ENCODE measurements around the gene DOK1.

Gene DOK1

DNA sequence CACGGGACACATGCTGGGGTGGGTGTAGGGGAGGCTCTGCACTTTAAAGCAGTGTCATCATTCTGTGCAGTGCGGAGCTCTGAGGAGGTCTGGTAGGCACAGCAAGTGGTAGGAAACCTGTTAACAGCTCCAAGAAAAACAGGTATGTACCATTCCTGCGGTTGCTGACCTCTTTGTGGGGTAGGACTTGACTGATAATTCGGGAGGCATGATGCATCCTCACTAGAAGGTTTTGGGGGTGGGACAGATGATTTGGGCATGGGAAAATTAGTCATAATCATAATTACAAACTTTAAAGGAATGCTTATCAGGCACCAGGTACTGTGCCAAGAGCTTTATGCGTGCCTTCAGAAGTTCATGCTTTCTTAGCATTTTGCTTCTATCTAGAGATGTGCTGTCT lies 9.7 kb downstream of the DOK1 start:
- DNase-seq (ENCODE audit: low read depth) = peak; percentile 38
- TF ChIP-seq CTCF (conservative IDR thresholded peaks at IDR 0.05; ENCODE audit: low read length) = no peak
- H3K4me3 ChIP-seq (ENCODE audit: low read length) = no peak overlapping the region

- no peak overlapping the region for H3K4me3 ChIP-seq (ENCODE audit: low read length)
- DNase-seq (ENCODE audit: low read depth) = no peak
- no peak for TF ChIP-seq CTCF (conservative IDR thresholded peaks at IDR 0.05; ENCODE audit: low read length)
These were observed 11.7 kb downstream of the DOK1 start for GRCh38 chr2:74566076-74566753.

GRCh38 chr2:74566754-74567085 lies 12.2 kb downstream of the DOK1 start:
- peak; percentile 99 for DNase-seq (ENCODE audit: low read depth)
- H3K4me3 ChIP-seq (ENCODE audit: low read length) = no peak overlapping the region

GRCh38 chr2:74567881-74568280 lies 13.4 kb downstream of the DOK1 start:
- DNase-seq (ENCODE audit: low read depth) = peak; percentile 97
- TF ChIP-seq CTCF (conservative IDR thresholded peaks at IDR 0.05; ENCODE audit: low read length) = no peak
- H3K4me3 ChIP-seq (ENCODE audit: low read length) = no peak overlapping the region

More at GRCh38 chr2:74566754-74567085, 12.2 kb downstream of the DOK1 start:
- no peak for TF ChIP-seq CTCF (conservative IDR thresholded peaks at IDR 0.05; ENCODE audit: low read length)

DNA sequence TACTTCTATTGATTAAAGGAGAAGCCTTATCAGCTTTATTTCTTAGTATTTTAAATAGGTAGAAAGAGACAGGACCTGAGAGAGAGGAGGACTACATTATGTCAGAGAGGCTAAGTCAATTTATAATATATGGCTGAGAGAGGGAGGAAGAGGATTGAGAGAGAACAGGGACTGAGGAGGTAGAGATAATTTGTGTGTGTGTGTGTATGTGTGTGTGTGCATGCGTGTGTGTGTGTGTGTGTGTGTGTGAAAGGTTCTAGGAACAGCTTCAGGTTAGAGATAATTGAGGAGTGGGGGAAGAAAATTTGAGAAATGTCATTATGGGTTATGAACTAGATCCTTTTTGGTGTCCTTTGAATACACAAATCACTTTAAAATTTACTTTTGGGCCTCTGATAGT lies 15.2 kb downstream of the DOK1 start:
- DNase-seq (ENCODE audit: low read depth) = no peak
- no peak overlapping the region for H3K4me3 ChIP-seq (ENCODE audit: low read length)
- no peak for TF ChIP-seq CTCF (conservative IDR thresholded peaks at IDR 0.05; ENCODE audit: low read length)

GRCh38 chr2:74571058-74571457 lies 16.5 kb downstream of the DOK1 start:
- no peak for DNase-seq (ENCODE audit: low read depth)
- H3K4me3 ChIP-seq (ENCODE audit: low read length) = no peak overlapping the region
- no peak for TF ChIP-seq CTCF (conservative IDR thresholded peaks at IDR 0.05; ENCODE audit: low read length)

DNA sequence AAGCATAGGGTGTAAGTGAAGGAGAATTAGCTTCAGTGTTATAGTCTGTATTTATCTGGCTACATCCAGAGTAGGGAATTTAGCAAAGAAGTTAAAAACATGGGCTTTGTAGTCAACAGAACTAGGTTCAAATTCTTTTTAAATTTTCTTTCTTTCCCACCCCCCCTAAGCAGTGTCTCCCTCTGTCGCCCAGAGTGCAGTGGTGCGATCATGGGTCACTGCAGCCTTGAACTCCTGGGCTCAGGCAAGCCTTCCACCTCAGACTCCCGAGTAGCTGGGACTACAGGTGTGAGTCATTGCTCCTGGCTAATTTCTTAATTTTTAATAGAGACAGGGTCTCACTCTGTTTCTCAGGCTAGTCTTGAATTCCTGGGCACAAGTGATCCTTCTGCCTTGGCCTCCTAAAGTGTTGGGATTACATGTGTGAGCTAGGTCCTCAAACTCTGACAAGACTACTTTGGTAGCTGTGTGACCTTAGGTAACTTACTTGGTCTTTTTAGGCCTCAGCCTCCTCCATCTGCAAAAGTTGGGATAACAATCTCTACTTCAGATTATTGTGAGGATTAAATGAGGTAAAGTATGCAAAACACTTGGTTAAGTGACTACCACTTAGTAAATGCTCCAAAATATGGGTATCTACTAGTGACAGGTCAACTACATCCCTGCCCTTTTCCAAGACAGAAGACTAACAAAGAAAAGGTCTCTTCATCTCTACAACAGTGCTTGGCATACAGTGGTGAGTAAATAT lies 17.8 kb downstream of the DOK1 start:
- no peak for DNase-seq (ENCODE audit: low read depth)
- no peak for TF ChIP-seq CTCF (conservative IDR thresholded peaks at IDR 0.05; ENCODE audit: low read length)
- no peak overlapping the region for H3K4me3 ChIP-seq (ENCODE audit: low read length)
